HG03066 (cell line): ENCODE measurements around the gene P2RY13.

Experiments used
- ATAC-seq: cut with Tn5 transposase; IDR thresholded peaks from one replicate; pipeline ENCODE4 v1.9.1; 2021; ENCODE audit warnings: low read depth; ENCODE audit not compliant: unreplicated experiment

Gene P2RY13

DNA sequence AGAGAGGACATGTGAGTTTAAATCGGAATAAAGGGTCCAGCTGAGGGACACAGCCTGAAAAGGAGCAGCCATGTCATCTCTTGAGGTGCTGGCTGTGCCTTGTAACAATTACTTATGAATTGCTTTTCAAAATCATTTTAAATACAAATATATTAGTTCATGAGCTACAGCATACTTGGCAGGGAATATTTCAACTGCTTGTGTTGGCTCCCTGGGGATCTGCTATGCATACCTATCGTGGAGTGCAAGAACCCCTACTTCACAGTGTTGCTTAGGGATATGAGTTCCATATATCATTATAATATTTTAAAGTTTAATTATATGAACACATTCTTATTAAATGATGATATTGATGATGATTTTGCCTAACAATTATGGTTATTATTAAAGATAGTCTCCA is 31.9 kb downstream of the P2RY13 start:
- ATAC-seq, result no peak

- no peak for ATAC-seq
These were observed 33.1 kb downstream of the P2RY13 start for GRCh38 chr3:151296226-151296625.

GRCh38 chr3:151293127-151293526 is 36.2 kb downstream of the P2RY13 start:
- ATAC-seq, result no peak

DNA sequence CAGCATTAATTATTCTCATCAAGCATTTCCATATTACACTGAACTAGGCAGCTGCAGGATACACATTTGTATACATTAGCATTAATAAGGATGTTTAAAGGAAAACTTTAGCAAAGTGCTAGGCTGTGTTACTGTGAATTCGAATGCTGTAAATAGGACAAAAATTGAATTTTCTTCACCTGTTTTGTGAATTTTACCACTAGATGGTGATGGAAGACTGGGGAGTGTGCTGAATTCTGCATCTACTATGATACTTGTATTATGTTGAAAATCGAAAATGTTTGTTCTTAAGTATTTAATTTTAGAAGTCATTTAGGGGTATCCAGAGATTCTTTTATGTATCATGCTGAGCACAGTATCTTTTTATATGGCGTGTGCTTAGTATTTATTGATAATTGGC is 38.7 kb downstream of the P2RY13 start:
- no peak for ATAC-seq

- no peak for ATAC-seq
These were observed 39.9 kb downstream of the P2RY13 start for GRCh38 chr3:151289445-151289844.

GRCh38 chr3:151285940-151286339 is 43.4 kb downstream of the P2RY13 start:
- no peak for ATAC-seq

DNA sequence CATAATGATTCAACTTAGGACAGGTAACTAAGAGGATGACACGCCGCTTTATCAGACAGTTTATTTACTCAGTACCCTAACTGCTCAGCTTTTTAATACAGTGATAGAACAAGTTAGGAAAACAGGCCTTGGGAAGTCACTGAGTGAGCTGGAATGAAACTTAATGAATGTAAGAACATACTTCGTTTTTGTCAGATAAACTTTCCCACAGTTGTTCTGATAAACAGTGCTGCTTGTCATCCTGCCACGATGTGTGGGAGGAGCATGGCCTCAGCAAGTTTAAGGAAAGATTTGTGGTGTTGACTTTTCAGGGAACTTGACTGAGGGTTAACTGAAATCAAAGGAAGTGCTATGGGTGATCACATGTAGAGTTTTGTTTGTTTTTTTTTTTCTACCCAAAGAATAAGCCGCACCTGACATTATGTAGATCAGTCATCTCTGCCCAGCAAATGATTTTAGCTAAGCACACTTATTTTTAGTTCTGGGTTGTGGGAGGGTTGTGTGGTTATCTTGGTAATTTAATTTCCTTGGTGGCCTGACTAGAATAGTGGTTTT is 45.4 kb downstream of the P2RY13 start:
- no peak for ATAC-seq

GRCh38 chr3:151283387-151283786 is 46.0 kb downstream of the P2RY13 start:
- no peak for ATAC-seq

GRCh38 chr3:151282921-151283320 is 46.4 kb downstream of the P2RY13 start:
- ATAC-seq, result no peak

- ATAC-seq, result no peak
These were observed 47.6 kb downstream of the P2RY13 start for GRCh38 chr3:151281671-151282324.

- ATAC-seq, result no peak
These were observed 51.1 kb downstream of the P2RY13 start, which contains the start of gene P2RY14 for GRCh38 chr3:151278230-151278629. P2RY14 (minus strand) TSS chr3:151278542; CDS start chr3:151214316, 64,226 bp downstream.

GRCh38 chr3:151276687-151277042 is 52.7 kb downstream of the P2RY13 start:
- peak; percentile 48 for ATAC-seq
